Anterior cingulate cortex (tissue), 58 donors: ENCODE data around the gene SUFU.

ENCODE experiments used
- DNase-seq, 58 donors: peaks; one replicate each; lab custom pipeline; 2025; lab: John Stamatoyannopoulos, UW

SUFU gene

DNA sequence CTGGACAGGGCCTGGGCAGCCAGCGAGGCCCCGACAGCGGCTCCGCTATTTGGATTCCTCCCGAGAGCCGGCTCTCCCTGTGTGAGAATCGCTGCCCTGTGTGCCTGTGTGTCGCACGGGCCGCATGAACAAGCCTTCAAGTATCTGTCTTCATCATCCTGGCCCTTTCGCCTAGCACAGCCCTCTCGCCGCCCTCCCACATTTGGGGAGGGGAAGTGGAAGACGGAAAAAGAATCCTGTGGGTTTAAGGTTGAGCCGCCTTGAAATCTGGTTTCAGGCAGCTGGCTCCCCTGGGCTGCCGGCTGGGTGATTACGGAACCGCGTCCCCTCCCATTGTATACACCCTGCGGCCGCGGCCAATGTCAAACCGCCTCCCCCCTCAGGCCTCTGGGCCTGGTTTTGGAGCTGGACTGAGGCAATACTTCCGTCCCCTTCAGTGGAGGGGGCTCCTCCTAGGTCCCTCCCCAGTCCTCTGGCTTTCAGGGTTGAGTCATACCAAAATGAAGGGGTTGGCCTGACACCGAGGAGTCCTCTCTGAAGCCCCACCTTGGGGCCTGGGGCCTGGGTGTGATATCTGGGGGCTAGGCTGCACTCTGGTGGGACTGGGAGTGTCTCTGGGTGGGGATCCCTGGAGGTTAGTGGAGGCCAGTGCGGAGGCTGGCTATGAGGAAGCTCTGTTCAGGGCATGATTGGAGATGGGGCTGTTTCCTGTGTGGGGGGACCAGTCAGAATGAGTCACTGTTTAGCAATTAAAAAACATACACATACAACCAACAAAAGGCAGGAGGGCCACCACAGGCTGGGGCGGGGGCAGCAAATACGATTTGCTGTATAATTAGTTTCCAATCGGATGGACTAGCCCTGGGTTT is 142.2 kb downstream of the SUFU start:
- DNase-seq = peak in 37 of 58 donors; percentile 42 to 82 (median 67)

DNA sequence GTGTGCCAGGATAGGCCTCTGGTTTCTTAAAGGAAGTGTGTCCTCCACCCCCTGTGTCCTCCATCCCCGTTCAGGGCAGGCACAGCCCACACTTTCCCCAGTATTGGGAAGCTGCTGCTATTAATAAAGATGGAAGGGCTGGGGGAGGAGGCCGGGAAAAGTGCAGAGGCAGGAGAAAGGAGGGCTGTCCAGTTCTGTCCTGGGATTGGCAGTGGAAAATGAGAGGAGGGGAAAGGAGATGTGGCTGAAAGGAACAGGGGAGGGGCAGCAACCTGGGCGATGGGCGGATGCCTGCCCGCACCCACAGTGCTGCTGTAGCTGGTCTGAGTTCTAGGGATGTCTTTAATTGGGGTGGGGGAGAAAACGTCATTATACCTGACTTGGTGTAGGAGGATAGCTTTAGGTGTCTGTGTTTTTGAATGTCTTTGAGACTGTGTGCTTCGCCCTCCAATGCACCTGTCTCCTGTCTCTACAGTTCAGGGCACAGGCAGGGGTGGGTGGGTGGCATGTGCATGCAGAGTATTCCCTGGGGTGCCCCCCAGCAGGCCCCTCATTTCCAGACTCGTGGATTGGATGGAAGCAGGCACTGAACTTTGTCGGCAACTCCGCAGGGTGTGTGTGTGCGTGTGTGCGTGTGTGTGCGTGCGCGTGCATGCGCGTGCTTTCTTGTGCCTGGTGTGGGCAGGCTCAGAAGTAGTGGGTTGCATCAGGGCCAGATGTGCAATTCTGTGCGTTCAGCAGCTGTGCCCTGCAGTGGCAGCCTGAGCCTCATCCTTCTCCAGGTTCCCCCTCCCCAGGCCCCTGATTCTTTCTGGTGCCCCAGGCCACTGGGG is 143.1 kb downstream of the SUFU start:
- DNase-seq = peak in 34 of 58 donors; percentile 16 to 69 (median 43)

GRCh38 chr10:102647443-102648268 is 143.9 kb downstream of the SUFU start:
- DNase-seq = no peak

DNA sequence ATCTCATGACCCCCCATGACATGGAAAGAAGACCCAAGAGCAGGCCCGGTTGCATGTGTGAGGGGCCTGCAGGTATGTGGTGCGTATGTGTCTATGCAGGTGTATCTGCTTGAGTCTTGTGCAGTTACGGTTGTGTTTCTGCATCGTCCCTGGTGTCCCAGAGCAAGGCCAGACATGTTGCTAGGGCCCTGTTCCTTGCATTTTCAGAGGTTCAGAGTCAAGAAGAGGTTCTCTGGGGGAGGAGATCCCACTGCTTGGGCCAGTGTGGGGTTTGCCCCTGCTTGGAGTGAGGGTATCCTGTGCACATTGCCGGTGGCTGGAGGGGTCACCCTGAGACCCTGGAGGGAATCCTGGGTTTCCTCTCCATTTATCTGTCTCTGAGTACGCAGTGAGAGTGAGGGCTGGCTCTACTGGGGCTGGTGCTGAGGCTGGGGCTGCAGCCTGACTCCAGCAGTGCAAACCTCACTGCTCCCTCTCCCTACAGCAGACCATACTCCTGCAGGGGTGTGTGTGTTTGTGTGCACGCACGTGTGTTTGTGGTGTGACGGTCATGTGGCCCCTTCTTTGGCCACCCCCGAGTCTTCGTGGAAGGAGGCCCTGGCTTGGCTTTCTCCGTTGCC is 144.6 kb downstream of the SUFU start:
- peak in 1 of 58 donors; percentile 47 for DNase-seq

GRCh38 chr10:102648889-102649796 is 145.4 kb downstream of the SUFU start:
- DNase-seq = peak in 52 of 58 donors; percentile 31 to 87 (median 71)

DNA sequence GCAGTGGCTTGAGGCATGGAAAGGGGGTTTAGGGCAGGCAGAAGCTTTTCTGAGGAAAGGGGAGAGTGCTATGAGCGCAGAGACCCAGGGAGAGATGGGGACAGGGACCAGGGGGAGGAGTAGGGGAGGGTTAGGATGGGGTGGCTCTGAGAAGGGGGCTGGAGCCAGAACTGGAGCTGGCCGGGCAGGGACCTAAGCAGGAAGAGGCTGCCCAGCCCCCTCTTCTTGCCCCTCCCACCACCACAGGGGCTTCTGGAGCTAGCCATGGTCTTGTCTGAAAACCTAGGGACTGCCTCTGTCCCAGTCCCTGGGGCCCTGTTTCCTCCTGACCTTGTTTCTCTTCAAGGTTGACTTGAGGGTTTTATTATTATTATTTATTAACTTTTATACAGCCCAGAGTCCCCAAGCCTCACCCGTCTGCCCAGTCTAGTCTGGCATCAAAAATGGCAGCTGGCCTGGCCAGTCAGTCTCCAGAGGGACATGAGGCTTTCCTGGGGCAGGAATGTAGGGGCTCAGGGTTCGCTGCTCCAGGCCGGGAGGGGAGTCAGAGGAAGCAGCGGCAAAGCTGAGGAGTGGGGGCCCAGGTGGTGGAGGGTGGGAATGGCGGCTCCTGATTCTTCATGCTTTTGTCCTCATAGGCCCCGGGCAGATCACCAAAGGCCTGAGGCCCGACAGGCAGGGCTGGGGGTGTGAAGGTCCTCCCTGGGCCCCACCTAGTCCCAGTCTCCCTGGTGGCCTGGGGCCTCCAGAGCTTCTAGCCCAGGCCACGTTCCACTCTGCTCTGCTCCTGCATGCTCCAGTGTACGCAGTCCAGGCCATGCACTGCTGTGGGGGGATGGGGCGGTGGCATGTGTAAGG is 146.3 kb downstream of the SUFU start:
- no peak for DNase-seq

DNA sequence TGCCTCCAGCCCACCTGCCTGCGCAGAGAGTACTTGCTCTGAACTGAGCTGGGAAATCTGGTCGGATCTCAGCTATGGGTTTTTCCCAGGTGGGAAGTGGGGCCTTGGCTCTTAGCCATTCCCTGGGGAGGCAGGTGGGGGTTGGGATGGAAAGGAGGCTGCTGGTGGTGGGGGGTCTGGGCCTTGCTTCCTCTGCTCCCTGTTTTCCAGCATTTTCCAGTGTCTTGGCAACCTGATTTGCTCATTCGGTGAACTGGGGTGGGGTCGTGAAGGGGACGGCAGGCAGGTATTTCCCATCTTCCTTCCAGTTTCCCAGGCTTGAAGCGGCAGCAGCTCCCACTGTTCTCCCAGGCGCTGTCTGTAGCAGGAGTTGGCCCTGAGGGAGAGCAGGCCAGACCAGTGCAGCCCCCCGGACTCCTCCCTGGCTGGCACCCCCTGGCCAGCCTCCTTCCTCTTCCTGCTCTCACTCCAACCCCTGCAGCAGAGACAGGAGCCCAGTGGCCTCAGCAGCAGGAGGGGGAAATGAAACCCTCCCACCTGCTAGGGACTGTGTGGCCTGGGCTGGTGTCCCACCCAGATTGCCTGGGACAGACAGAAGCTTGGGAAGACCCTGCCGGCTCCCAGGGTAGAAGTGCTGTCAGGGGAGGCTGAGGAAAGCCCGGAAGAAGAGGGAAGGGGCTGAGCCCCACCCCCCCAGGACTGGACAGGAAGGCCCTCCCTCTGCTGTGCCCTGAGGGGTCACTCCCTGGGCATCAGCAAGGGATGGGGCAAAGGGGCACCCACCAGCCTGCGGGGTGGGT is 147.1 kb downstream of the SUFU start:
- DNase-seq = no peak

- no peak for DNase-seq
These were observed 147.8 kb downstream of the SUFU start for GRCh38 chr10:102651455-102652169.

DNA sequence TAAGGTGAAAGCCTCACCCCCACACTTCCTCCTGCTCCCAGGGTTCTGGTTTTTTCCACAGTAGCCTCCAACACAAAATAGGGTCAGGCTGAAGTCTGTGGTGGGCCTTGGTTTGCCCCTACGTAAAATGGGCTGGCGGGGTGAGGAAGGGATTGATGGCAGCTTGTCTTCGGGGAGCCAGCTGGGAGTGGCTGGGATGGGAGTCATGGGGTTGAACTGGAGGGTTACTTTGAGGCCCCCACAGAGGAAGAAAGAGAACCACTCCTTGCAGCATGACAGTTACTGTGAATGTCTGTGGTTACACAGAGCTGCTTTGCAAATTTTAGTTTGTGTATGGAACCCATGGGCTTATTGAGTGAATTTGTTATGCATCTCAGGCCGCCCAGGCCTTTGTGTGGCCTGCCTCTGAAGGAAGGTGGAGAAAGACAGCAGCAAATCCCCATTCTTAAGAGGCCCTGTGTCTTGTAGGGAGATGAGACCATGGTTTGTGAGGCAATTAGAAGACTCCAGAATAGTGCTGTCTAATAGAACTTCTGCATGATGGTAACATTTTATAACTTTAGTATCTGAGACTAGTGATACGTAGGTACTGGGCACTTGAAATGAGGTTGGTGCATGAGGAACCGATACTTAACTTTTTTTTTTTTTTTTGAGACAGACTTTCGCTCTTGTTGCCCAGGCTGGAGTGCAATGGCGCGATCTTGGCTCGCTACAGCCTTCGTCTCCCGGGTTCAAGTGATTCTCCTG is 148.6 kb downstream of the SUFU start:
- no peak for DNase-seq

DNA sequence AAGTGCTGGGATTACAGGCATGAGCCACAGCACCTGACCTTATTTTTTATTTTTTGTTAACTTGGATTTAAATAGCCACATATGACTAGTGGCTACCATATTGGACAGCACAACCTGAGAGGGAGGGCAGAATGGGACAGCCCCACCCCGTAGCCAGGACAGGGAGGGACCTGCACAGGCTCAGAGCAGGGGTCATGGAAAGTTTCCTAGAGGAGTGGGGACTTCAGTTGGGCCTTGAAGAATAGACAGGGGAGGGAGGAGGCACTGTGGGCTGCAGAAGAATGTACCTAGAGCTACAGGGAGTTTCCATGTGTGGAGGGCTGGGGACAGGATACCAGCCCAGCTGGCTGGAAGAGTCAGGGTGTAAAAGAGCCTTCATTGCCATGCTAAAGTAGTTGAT is 149.3 kb downstream of the SUFU start:
- DNase-seq = no peak

DNA sequence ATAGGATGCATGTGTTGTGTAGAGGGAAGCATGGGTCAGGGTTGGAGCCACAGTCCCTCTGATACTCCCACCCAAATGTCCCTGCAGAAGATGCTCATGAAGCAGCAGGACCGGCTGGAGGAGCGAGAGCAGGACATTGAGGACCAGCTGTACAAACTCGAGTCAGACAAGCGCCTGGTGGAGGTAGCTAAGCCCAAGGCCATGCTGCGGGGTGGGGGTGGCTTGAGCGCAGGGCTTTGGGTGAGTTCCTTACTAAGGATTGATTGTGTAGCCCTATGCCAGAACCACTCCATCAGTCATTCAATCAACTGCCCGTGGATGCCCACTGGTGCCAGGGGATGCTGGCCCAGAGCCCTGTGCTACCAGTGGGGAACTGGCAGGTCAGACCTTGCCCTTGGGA is 150.8 kb downstream of the SUFU start:
- DNase-seq = no peak

DNA sequence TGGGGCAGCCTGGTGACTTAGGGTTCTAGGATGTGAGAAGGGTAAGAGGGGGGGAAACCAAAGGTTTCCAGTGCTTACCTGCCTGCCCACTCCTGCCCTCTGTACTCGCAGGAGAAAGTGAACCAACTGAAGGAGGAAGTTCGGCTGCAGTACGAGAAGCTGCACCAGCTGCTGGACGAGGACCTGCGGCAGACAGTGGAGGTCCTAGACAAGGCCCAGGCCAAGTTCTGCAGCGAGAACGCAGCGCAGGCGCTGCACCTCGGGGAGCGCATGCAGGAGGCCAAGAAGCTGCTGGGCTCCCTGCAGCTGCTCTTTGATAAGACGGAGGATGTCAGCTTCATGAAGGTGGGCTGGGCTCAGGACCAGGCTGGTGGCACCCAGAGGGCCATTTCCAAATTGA is 151.2 kb downstream of the SUFU start:
- no peak for DNase-seq

DNA sequence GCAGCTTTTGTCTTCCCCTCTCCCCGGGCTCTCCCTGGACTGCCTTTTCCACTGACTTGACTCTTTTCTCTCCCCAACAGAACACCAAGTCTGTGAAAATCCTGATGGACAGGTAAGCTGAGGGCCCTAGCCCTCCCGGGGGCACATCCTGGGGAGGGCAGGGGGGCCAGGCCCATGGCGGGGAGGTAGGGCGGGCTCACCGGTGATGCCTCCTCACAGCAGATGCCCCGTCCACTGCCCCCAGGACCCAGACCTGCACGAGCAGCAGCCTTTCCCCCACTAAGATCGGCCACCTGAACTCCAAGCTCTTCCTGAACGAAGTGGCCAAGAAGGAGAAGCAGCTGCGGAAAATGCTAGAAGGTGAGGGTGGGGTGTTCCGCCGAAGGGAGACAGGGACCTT is 152.3 kb downstream of the SUFU start:
- no peak for DNase-seq

GRCh38 chr10:102656791-102657371 is 153.1 kb downstream of the SUFU start:
- DNase-seq = no peak

DNA sequence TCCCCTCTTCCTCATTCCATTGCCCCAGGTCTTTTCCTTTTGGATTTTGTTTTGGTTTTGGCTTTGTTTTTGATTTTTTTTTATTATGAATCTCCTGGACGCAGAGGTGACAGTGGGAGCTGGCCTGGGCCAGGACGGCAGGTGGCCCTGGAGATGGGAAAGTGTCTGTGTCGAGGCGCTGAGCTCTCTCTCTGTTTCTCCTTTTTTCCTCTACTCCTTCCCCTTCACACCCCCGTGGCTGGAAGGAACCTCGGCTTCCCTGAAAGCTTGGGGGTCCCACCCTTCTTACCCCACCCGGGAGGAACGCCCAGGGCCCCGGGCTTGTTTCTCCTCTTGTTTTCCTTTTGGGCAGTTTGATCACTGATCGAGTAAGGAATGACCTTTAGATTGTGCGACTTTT is 153.7 kb downstream of the SUFU start:
- no peak for DNase-seq
